MCF 10A (cell line): ENCODE data around the gene MESP1. TPM values are rescaled to one million over a fixed set of nuclear protein-coding genes. Genes with fewer than 3 reads are reported as not detected.
"Not testable (repeated sequence)": the region's sequence is repeated elsewhere in the genome, so short reads cannot be mapped to it uniquely, and the experiment has no call there.

Experiments used
- BruUV-seq: library from RNA; stranded (reverse); fragments of 400-500 nt; replicated peaks from 2 replicates; lab custom pipeline; 2021; lab: Mats Ljungman, UMichigan
- CTCF ChIA-PET: fragments of 300-600 bp; sonication (Branson Sonifier 250); formaldehyde crosslinking; extraction: SDS; loops from one replicate; lab custom pipeline; 2021; ENCODE audit warnings: antibody characterized with exemption, inconsistent platforms; lab: Yijun Ruan, JAX
- POLR2A ChIA-PET: fragments of 300-600, 350-650 bp; sonication (Branson Sonifier 250); formaldehyde crosslinking; extraction: SDS; loops from one replicate; lab custom pipeline; 2020; ENCODE audit warnings: antibody characterized with exemption, inconsistent platforms; lab: Yijun Ruan, JAX
- DNase-seq: peaks from one replicate; pipeline ENCODE4 v3.0.0-alpha.2; 2018; ENCODE audit not compliant: unreplicated experiment
- H3K27ac Mint-ChIP-seq: one replicate; pipeline ENCODE4 v1.8.0; 2022; ENCODE audit warnings: mild to moderate bottlenecking, low read depth, mixed read lengths; ENCODE audit not compliant: unreplicated experiment
- H3K27me3 Mint-ChIP-seq: one replicate; pipeline ENCODE4 v1.8.0; 2022; ENCODE audit warnings: mixed read lengths; ENCODE audit not compliant: insufficient read depth, unreplicated experiment
- H3K36me3 Mint-ChIP-seq: one replicate; pipeline ENCODE4 v1.8.0; 2022; ENCODE audit warnings: mild to moderate bottlenecking, moderate library complexity, mixed read lengths; ENCODE audit not compliant: insufficient read depth, unreplicated experiment
- H3K4me1 Mint-ChIP-seq: one replicate; pipeline ENCODE4 v1.8.0; 2022; ENCODE audit warnings: mixed read lengths; ENCODE audit not compliant: insufficient read depth, unreplicated experiment
- H3K4me3 Mint-ChIP-seq: one replicate; pipeline ENCODE4 v1.8.0; 2022; ENCODE audit warnings: mild to moderate bottlenecking, moderate library complexity, mixed read lengths; ENCODE audit not compliant: unreplicated experiment
- H3K9me3 Mint-ChIP-seq: one replicate; pipeline ENCODE4 v1.8.0; 2022; ENCODE audit warnings: mixed read lengths; ENCODE audit not compliant: unreplicated experiment
- CTCF ChIP-seq: fragments of 200-600 bp; IDR thresholded peaks from one replicate; pipeline ENCODE4 v1.8.0; 2022; ENCODE audit warnings: antibody characterized with exemption, mild to moderate bottlenecking; ENCODE audit not compliant: unreplicated experiment
- intact Hi-C: fragments of 100-400 bp; cut with micrococcal nuclease; formaldehyde crosslinking; loops from 2 replicates; pipeline ENCODE4 v1.14.1; 2022
- total RNA-seq: library from RNA; stranded (reverse); gene quantifications from 2 replicates; pipeline ENCODE4 v1.2.3, GENCODE V29; 2022

Gene MESP1
- total RNA-seq, 1 experiment from 2014 or later: 0.58 TPM

- intact Hi-C loops: loop anchor here (2.0 kb wide), 1 partner anchor 29 kb away; no protein-coding TSS in a partner anchor
- ChIA-PET POLR2A (interaction anchor here (0.7 to 4.3 kb wide), 7 partner anchors 9 to 404 kb away, joined by 3 to 22 read pairs (median 3); partner anchors contain the start of gene AP3S2), CTCF (interaction anchor here (0.6 to 5.3 kb wide), 5 partner anchors 24 to 104 kb away, joined by 3 to 28 read pairs (median 6); no protein-coding TSS in a partner anchor)
- peak; percentile 29 for DNase-seq
- Mint-ChIP-seq H3K4me3 (no peak overlapping the region), H3K9me3 (no peaks in the 10 kb centered on the region), H3K4me1 (peaks cover 24% of the 10 kb centered on the region), H3K27ac (peak overlapping the region; percentile 31), H3K27me3 (no peaks in the 10 kb centered on the region), H3K36me3 (peaks cover 56% of the 10 kb centered on the region)
- no peak for TF ChIP-seq CTCF
- no TSS peak for BruUV-seq
These were observed 33.0 kb upstream of the MESP1 start for GRCh38 chr15:89783861-89784685.

DNA sequence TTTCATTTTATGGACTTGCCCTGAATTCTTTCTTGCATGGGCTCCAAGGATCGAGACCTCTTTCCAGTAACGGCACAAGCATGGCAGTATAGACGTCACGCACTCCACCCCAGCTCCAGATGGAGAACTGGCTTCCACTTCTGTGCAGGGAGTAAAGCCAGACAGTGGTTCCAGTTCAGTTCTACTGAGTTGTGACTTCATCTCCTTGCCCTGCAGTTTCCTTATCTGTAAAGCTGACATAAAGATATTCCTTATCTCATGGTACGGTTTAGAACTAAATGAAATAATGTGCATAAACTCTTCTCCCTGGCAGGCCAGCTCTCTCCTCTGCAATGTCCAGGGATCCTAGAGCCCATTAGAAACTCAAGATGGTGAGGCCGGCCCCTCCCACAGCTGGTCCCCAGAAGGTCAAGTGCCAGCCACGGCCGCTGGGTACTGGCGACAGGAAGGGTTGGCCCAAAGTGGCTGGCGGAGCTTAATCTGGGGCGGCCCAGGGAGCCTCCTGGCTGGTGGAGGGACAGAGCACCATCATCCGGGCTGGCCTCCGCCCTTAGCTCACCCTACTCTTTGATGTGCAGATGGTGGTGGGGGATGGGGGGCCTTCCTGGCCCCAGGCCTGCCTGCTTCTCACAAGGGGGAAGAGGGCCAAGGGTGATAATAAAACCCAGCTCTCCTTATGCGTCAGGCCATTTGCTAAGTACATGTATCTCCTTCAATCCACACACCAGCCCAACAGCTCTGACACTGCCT is 32.2 kb upstream of the MESP1 start:
- Mint-ChIP-seq H3K4me1 (peaks cover 24% of the 10 kb centered on the region), H3K9me3 (no peaks in the 10 kb centered on the region), H3K4me3 (no peak overlapping the region), H3K36me3 (peaks cover 49% of the 10 kb centered on the region), H3K27ac (no peak overlapping the region), H3K27me3 (no peaks in the 10 kb centered on the region)
- ChIA-PET POLR2A (interaction anchor here (0.7 to 4.3 kb wide), 5 partner anchors 10 to 233 kb away, joined by 3 to 22 read pairs (median 3); no protein-coding TSS in a partner anchor), CTCF (interaction anchor here (0.6 to 5.3 kb wide), 7 partner anchors 9 to 105 kb away, joined by 3 to 28 read pairs (median 4); no protein-coding TSS in a partner anchor)
- TF ChIP-seq CTCF: no peak
- no TSS peak for BruUV-seq
- intact Hi-C loops: loop anchor here (2.0 kb wide), 1 partner anchor 30 kb away; no protein-coding TSS in a partner anchor
- peak; percentile 45 for DNase-seq

GRCh38 chr15:89782619-89782950 is 31.5 kb upstream of the MESP1 start:
- H3K4me3 Mint-ChIP-seq, DNase-seq, BruUV-seq, H3K9me3 Mint-ChIP-seq, H3K27me3 Mint-ChIP-seq, H3K27ac Mint-ChIP-seq: not testable (repeated sequence)
- POLR2A ChIA-PET: interaction anchor here (0.7 to 4.3 kb wide), 3 partner anchors 30 to 233 kb away, joined by 3 to 22 read pairs (median 14); no protein-coding TSS in a partner anchor
- CTCF ChIA-PET: interaction anchor here (0.7 to 5.3 kb wide), 3 partner anchors 8 to 22 kb away, joined by 4 to 28 read pairs (median 4); no protein-coding TSS in a partner anchor
- intact Hi-C loops: loop anchor here (2.0 kb wide), 1 partner anchor 30 kb away; no protein-coding TSS in a partner anchor
- Mint-ChIP-seq H3K36me3 (peaks cover 42% of the 10 kb centered on the region), H3K4me1 (peaks cover 24% of the 10 kb centered on the region)

DNA sequence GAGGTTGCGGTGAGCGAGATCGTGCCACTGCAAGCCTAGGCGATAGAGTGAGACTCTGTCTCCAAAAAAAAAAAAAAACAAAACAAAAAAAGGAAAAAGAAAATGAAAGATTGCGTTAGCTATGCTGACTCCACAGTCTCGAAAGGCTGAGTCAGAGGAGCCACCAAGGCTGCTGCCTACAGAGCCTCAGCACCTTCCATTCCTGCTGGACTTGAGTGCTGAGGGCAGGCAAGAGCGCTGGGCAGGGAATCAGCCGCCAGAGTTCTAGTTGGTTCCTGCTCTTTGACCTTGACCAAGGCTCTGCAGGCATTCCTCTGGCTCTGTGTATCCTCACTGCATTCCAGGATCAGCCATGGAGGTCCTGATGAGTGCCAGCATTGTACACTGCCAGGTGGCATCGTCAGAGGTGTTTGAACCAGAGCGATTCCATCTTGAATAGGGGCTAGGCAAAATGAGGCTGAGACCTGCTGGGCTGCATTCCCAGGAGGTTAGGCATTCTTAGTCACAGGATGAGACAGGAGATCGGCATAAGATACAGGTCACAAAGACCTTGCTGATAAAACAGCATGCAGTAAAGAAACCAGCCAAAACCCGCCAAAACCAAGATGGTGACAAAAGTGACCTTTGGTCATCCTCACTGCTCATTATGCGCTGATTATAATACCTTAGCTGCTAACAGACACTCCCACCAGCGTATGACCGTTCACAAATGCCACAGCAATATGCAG is 31.0 kb upstream of the MESP1 start:
- H3K27me3 Mint-ChIP-seq: no peaks in the 10 kb centered on the region
- ChIA-PET POLR2A (interaction anchor here (0.9 to 4.3 kb wide), 4 partner anchors 9 to 55 kb away, joined by 5 to 22 read pairs (median 10); no protein-coding TSS in a partner anchor), CTCF (interaction anchor here (0.7 to 5.3 kb wide), 5 partner anchors 22 to 382 kb away, joined by 3 to 28 read pairs (median 3); no protein-coding TSS in a partner anchor)
- intact Hi-C loops: loop anchor here (2.0 kb wide), 1 partner anchor 31 kb away; no protein-coding TSS in a partner anchor
- DNase-seq: peak; percentile 84
- no peaks in the 10 kb centered on the region for H3K9me3 Mint-ChIP-seq
- no TSS peak for BruUV-seq
- peaks cover 37% of the 10 kb centered on the region for H3K36me3 Mint-ChIP-seq
- peak overlapping the region; percentile 55 for H3K27ac Mint-ChIP-seq
- H3K4me3 Mint-ChIP-seq: peak overlapping the region; percentile 48
- TF ChIP-seq CTCF: no peak
- H3K4me1 Mint-ChIP-seq: peaks cover 24% of the 10 kb centered on the region
